Psoas muscle (tissue), 8 donors: ENCODE data around the gene KCNMA1. TPM values are rescaled to one million over a fixed set of nuclear protein-coding genes. Genes with fewer than 3 reads are reported as not detected.
A peak's percentile ranks its signal among the peaks of the same experiment; 100 is the strongest.

ENCODE experiments used
- ATAC-seq, 4 donors: fragments of 200-7000 bp; cut with Tn5 transposase; one replicate each; pipeline ENCODE4 v1.9.1; 2020; ENCODE audit warnings: moderate library complexity in 3 of 4, mild to moderate bottlenecking in 2 of 4
- DNase-seq, 2 donors: peaks; one replicate each; pipeline ENCODE4 v3.0.0-alpha.2; 2020
- H3K27ac ChIP-seq: fragments of 200-600 bp; one replicate; pipeline ENCODE4 v1.8.0; 2022
- H3K27me3 ChIP-seq, 3 donors: fragments of 200-600 bp in 1 of 3; one replicate each; pipeline versions ENCODE4 v1.6.1 to v1.8.0; 2013 to 2022; ENCODE audit warnings: low read length in 2 of 3, mild to moderate bottlenecking in 2 of 3, moderate library complexity in 1 of 3; ENCODE audit not compliant: insufficient read depth in 3 of 3
- H3K36me3 ChIP-seq, 2 donors: fragments of 200-600 bp in 1 of 2; one replicate each; pipeline versions ENCODE4 v1.6.1 to v1.8.0; 2013 to 2022; ENCODE audit warnings: low read depth in 1 of 2, mild to moderate bottlenecking in 1 of 2, moderate library complexity in 1 of 2; ENCODE audit not compliant: insufficient read depth in 1 of 2
- H3K4me1 ChIP-seq: fragments of 200-600 bp; one replicate; pipeline ENCODE4 v1.8.0; 2022
- H3K4me3 ChIP-seq: fragments of 200-600 bp; one replicate; pipeline ENCODE4 v1.8.0; 2022; ENCODE audit warnings: mild to moderate bottlenecking
- H3K9me3 ChIP-seq: fragments of 200-600 bp; one replicate; pipeline ENCODE4 v1.8.0; 2022
- WGBS, 3 donors: extraction: QIAGEN DNeasy Blood & Tissue Kit; methylation state at CpG; one replicate each; pipeline versions ENCODE4 v1.1.6 to v1.1.7; 2013; 5-methylcytosine and 5-hydroxymethylcytosine counted together
- intact Hi-C, 2 donors: fragments of 100-400 bp; cut with DNase I; formaldehyde crosslinking; loops; one replicate each; pipeline versions ENCODE4 v1.11.0 to v1.14.2; 2022
- polyA plus RNA-seq, 3 donors: library from polyadenylated mRNA; stranded (reverse); fragments of 200-250 nt; gene quantifications; one replicate each; pipeline ENCODE4 v1.2.3, GENCODE V29; 2013
- total RNA-seq, 4 donors: library from RNA; stranded (reverse); fragmentation: NEBNext Ultra II Directional in 2 of 4; extraction: Animal tissue kit (Norgen Biotek cat#: 25700) in 2 of 4; gene quantifications; one replicate each; pipeline versions ENCODE4 v1.2.1 to v1.2.4, GENCODE V29; 2021 to 2023
- TF ChIP-seq, protein P1 (sequence below): fragments of 200-600 bp; IDR thresholded peaks from one replicate; pipeline ENCODE4 v1.8.0; 2022; ENCODE audit warnings: antibody characterized with exemption
- donor health status: healthy with polysubstance abuse.
- donor health status: DM: no; HTN: no; CAD: no; lungs with moderate emphysema.
- donor health status: Bipolar disorder and iron deficiency.
- donor health status: healthy.
- donor health status: DM: yes; HTN: yes; CAD: no.
- donor health status: DM: no; HTN: no; CAD: no.
- donor health status: DM: no; HTN: no; CAD: no.
- donor health status: DM: yes; HTN: yes; CAD: no.

The KCNMA1 gene
- total and polyA plus RNA-seq, 7 donors = 7.9 to 53.0 (median 41.9) TPM

- TF ChIP-seq, protein P1, sequence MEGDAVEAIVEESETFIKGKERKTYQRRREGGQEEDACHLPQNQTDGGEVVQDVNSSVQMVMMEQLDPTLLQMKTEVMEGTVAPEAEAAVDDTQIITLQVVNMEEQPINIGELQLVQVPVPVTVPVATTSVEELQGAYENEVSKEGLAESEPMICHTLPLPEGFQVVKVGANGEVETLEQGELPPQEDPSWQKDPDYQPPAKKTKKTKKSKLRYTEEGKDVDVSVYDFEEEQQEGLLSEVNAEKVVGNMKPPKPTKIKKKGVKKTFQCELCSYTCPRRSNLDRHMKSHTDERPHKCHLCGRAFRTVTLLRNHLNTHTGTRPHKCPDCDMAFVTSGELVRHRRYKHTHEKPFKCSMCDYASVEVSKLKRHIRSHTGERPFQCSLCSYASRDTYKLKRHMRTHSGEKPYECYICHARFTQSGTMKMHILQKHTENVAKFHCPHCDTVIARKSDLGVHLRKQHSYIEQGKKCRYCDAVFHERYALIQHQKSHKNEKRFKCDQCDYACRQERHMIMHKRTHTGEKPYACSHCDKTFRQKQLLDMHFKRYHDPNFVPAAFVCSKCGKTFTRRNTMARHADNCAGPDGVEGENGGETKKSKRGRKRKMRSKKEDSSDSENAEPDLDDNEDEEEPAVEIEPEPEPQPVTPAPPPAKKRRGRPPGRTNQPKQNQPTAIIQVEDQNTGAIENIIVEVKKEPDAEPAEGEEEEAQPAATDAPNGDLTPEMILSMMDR = no peak
- WGBS, 3 donors = 70 to 91% (median 82%) methylated on average over 1 of the region's 1 CpG
- DNase-seq (no peak), ATAC-seq (peak in 3 of 4 donors; percentile 43 to 68 (median 63))
- no peaks in the 10 kb centered on the region for H3K36me3 ChIP-seq
- H3K4me3 ChIP-seq = no peak overlapping the region
- H3K27me3 ChIP-seq = no peaks in the 10 kb centered on the region
- H3K4me1 ChIP-seq = peaks cover 9% of the 10 kb centered on the region
- intact Hi-C loops = no loop called here
- H3K9me3 ChIP-seq = no peaks in the 10 kb centered on the region
- no peak overlapping the region for H3K27ac ChIP-seq
Observed at GRCh38 chr10:77160679-77161078, 476.9 kb downstream of the KCNMA1 start.

GRCh38 chr10:77159538-77160110 lies 478.0 kb downstream of the KCNMA1 start:
- Histone ChIP-seq H3K27ac (no peak overlapping the region), H3K36me3 (no peaks in the 10 kb centered on the region), H3K4me1 (peaks cover 4% of the 10 kb centered on the region), H3K27me3 (no peaks in the 10 kb centered on the region), H3K4me3 (no peak overlapping the region), H3K9me3 (no peaks in the 10 kb centered on the region)
- WGBS, 3 donors = 53 to 78% (median 66%) methylated on average over 2 of the region's 2 CpGs
- TF ChIP-seq, protein P1 = no peak
- no peak for DNase-seq
- intact Hi-C loops = no loop called here
- ATAC-seq = no peak

DNA sequence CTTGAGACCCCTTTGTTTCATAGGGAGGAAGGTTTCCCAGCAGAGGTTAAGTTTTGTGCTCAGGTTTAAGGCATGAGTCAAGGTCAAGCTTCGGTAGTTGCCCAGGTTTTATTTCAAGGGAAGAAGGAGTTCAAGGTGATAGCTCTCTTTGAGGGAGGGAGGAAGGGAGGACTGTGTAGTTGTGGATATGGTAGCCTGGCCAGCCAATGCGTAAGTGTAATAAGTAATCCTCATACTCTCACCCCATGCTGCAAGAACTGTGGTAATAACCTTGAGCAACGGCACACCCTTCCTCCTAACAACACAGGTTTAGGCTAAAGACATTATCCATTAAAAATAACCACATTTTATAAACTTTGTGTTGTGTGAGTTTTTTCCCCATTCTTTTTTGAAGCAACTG lies 478.9 kb downstream of the KCNMA1 start:
- no peaks in the 10 kb centered on the region for H3K36me3 ChIP-seq
- 71 to 82% (median 72%) methylated on average over 3 of the region's 3 CpGs for WGBS, 3 donors
- H3K9me3 ChIP-seq = no peaks in the 10 kb centered on the region
- H3K27me3 ChIP-seq = no peaks in the 10 kb centered on the region
- DNase-seq (no peak), ATAC-seq (no peak)
- H3K27ac ChIP-seq = no peak overlapping the region
- H3K4me1 ChIP-seq = no peaks in the 10 kb centered on the region
- TF ChIP-seq, protein P1 = no peak
- H3K4me3 ChIP-seq = no peak overlapping the region
- intact Hi-C loops = no loop called here

DNA sequence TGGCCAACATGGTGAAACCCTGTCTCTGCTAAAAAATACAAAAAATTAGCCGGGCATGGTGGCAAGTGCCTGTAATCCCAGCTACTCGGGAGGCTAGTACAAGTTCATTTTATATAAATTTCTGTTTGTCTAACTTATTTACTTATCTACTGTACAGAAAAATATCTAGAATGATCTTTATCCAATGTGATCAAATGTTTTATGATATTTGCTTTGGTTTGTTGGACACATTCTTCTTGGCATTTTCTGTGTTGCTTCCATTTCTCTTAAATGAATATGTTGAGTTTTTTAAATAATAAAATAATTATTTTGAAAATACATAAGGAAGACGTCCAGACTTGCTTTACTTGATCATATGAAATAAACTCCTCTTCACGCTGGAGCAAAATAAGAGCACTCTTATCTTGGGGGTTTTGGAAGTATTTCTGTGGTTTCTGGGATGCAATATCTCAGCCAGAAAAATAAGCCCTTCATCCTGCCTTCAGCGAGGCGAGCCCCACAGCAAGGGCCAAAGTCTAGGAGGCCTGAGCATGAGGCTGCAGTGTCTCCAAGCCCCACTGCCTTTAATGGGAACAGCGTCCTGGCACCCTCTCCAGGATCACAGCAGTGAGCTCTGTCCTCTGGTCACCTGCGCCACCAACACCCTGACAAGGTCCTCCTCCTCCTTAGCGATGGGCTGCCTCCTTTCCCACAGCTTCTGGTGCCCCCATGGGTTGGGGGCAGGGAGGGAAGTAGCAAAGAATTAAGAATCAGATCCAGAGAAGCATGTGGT lies 480.2 kb downstream of the KCNMA1 start:
- Histone ChIP-seq H3K4me3 (no peak overlapping the region), H3K36me3 (no peaks in the 10 kb centered on the region), H3K9me3 (no peaks in the 10 kb centered on the region), H3K27ac (no peak overlapping the region), H3K4me1 (no peaks in the 10 kb centered on the region), H3K27me3 (no peaks in the 10 kb centered on the region)
- no peak for ATAC-seq
- TF ChIP-seq, protein P1 = no peak
- DNase-seq = no peak
- WGBS, 3 donors = 84 to 92% (median 86%) methylated on average over 9 of the region's 9 CpGs
- intact Hi-C loops = no loop called here
